HG02571 (cell line): Measurements from ENCODE around the gene FSTL4.

Source experiments
- ATAC-seq: cut with Tn5 transposase; IDR thresholded peaks from one replicate; pipeline ENCODE4 v1.9.1; 2021; ENCODE audit warnings: mild to moderate bottlenecking, moderate library complexity; ENCODE audit not compliant: unreplicated experiment

The FSTL4 gene

DNA sequence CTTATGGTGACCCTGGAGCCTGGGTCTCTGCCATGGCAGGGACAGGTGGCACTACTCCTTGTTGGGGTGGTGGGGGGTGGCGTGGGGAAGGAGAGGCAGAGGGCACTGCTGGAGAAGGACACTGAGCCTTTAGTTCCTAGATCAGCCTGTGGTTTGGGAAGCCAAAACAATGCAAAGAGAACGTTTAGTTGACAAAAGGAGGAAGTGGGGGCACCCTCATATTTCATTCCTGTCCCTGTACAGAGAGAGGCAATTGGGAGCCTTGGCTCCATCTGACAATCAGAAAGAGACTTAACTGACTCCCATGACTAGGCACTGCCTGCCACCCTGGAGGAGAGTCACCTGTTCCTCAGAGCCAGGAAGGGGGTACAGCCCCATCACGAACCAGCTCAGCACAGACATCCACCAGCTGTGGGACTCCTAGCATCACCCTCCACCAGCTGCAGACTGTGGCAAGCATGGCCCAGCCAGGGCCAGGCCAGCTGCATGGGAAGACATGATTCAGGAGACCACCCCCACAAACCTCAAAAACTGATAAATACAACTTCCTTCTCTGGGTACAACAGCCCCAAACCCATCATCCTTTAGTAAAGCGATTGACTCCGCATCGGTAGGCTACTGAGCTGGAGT is 303.1 kb downstream of the FSTL4 start:
- no peak for ATAC-seq

DNA sequence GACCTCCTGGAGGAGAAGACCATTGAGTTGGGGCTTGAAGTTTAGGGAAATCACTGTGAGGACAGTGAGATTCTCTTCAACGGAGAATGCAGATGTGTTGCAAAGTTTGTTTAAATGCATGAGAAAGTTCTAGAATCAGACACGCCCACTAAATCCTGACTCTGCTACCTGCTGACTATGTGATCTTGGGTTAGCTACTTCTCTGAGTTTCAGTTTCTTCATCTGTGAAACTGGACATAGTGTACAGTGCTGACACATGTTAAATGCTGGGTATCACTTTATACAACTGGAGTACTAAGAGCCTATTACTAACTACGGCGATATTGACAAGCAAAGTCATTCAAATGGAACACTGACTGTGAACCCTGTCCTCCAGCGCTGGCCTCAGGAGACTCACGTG is 305.1 kb downstream of the FSTL4 start:
- no peak for ATAC-seq

DNA sequence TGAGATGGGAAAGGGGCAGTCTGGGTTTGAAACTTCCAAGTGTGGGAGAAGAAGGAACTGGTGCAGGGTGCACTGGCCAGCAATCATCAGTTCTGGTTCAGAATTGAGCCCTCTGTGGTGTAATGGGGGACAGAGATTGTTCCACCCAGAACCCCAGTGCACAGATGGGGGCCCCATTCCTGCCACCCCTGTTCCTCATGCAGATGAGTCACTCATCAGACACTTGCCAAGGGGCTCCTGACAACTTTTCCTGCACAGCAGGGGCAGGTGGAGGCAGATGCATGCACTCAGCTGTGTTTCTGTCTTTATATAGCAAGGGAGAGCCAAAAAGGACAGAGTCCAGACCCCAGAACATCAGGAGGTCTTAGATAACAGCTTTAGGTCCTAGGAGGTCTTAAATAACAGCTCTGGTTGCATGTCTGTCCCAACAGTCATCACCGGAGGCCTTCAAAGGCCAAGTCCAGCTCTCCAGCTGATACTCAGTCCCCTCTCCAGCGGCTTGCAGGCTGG is 307.6 kb downstream of the FSTL4 start:
- no peak for ATAC-seq

DNA sequence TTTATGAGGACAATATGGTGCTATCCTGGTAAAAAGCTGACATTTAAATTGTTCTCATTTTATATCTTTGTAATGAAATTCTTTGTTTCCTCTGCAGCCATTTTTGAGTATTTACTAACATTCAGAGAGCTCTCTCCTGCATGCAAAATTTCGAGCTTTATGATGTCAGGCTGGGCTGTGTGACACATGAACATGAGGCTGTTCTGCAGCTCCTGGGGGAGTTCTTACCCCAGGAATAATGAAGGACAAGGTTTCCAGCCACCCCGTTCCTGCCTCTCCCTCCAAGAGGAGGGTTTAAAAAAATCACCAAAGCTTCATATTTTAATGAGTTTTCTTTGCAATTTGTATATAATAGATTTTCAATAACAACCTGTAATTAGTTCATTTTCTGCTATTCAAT is 308.2 kb downstream of the FSTL4 start:
- no peak for ATAC-seq

DNA sequence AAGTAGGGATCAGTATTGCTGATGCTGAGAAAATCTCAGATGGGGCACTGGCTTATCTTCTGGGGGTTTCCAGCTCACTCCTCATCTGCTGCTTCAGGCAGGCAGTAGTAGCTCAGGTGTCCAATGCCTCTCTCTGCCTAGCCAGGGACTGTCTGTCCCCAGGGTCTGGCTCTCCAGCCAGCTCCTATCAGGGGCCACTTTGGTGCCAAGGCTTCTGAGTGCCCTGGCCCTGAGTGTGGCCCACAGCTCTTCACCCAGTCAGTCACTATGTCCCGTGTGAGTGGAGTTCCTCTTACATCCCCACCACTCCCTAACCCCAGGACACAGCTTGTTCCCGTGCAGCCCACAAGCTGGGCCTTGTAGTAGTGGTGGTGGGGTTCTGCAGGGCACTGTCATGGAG is 309.0 kb downstream of the FSTL4 start:
- ATAC-seq: no peak

DNA sequence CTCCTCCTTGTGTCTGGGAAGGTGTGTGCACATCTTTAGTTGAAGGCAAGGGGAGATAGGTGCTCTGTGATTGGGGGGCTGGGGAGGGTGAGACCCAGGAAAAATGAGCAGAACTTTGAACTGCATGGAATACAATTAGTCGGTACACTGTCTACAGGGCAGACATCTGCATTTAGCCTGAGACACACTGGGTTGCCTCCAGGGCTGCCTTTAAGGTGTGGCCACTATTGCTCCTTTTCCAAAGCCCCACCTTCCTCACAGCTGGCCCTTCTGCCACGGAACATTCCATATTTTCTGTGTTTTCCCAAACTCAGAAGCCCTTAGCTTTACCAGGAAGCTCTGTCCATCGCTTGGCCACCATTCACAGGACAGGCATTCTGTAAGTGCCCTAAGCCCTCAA is 312.6 kb downstream of the FSTL4 start:
- no peak for ATAC-seq

DNA sequence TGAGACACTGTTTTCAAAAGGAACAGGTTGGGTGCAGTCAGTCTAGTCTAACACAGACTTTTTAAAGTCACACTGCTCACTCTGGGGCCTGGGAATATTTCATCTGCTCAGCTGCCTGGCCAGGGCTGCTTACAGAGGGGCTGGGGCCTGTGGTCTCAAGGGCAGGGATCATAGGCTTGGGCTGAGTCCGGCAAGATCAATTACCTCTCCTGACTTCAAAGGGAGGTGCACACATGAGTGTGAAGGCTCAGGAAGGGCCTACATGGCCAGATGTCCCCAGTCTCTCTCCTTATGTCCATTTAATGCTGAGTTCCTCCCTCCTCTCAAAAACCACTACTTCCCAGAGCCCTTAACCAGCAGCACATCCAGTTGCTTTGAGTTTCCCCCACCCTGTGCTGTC is 313.3 kb downstream of the FSTL4 start:
- no peak for ATAC-seq

DNA sequence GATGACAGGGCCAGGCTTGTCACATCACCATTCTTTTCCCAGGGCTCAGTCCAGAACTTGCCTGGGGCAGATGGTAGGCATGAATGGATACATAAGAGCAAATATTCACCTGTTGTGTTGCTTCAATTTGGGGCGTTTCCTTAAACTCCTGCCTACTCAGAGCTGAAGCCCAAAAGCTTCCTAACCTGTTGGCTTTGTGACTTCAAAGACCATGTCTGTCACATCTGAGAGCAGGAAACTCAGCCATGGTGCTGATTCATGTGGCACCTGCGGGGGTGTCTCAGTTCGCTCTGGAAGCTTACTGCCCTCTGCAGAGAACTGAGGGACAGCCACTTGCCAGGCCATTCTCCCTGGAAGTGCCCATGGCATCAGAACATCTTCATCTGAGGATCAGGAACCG is 313.9 kb downstream of the FSTL4 start:
- ATAC-seq: no peak

DNA sequence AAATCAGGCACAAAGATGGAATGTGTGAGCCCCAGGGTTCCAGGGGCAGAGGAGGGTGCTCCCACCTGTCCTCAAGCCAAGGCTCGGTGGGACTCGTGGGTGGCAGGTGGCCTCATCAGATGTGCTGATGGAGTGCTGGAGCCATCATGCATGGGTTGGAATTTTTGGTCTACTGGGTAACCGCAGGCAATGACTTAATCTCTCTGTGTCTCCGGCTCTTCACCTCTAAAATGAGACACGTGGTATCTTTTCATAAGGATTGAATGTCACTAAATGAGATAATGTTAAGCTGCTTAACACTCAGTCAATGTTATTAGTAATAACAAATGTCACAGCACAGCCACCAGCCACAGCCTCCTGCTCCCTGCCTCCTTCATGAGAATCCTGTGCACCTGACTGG is 315.0 kb downstream of the FSTL4 start:
- no peak for ATAC-seq

DNA sequence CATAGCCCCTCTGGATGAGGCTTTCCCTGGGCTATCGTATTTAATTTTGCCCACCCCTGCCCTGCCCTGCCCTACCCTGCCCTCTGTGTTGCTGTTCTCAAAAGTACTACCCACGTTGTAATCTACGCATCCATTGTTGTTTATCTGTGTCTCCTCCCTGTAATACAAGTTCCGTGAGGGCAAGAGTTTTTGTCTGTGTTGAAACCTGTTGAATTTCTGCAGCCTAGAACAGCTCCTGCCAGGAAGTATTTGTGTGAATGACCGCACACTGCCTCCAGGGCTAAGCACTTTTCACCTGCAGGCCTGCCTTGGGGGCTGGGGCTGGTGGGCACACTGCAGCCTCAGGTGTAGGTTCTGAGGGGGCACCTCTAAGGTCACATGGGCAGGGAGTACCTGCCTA is 315.7 kb downstream of the FSTL4 start:
- no peak for ATAC-seq

DNA sequence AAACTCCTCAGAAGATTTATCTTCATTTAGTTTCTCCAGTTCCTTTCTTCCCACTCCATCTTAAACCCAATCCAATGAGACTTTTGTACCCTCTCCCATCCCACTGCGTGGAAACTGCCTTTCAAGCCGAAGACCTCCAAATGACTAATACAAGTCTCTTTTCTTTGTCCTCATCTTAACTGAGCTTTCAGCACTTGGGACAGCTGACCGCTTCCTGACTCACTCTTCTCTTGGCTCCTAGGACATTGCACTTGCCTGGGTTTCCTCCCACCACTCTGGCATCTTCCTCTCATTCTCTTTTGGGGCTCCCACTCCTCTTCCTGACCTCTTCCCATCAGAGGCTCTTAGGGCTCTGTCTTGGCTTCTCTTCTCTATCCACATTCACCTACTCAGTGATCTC is 316.8 kb downstream of the FSTL4 start:
- ATAC-seq: no peak

DNA sequence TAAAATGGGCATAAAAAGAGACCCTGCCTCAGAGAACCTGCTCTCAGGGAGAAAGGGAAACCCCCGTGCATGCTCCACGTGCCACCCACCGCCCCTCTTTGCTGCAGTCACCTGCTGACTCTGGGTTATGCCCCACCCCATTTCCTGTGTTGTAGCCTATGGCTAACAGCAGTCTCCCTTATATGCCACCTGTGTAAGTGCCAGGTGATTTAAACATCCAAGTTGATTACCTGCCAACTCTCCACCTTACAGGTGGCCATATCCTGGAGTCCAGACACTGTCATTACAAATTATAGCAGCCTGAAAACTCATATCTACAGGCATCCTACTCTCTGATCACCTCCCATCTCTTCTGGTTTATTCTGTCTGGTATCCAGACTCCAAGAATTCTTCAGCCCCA is 318.0 kb downstream of the FSTL4 start:
- no peak for ATAC-seq

DNA sequence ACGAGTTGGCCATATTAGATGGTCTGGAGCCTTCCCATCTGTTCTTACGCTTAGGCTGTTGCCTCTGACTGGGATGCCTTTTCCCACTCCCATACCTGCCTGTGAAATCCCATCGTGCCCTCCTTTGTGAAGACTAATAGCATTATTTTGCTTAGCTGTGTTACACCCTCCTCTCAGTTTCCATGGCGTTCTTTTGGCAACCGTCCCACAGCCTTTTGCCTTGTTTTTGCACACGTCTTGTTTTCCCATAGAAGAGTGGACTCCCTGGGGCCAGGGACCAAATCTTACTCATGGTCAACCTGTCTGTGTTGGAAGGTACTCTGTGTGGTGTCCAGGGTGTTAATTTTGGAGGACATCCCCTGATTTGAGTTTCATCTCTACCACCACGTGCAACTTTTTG is 318.4 kb downstream of the FSTL4 start:
- ATAC-seq: no peak

DNA sequence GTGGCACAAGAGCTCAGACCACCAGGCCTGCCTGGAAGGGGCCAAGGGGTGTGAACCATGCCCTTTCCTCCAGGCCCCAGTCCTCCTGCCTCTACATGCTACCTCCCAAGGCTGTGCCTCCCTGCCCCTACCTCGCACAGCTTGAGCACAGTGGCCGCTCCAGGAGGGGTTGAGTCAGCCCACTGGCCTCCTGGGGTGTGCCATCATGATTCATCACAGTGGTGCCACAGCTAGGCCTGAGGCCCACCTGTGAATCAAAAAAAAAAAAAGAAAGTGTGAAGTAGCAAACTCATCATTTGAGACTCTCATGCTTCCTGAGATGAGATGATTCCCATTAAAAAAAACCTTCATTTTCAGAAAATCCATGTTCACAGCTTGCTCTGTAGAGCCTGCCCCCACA is 320.0 kb downstream of the FSTL4 start:
- ATAC-seq: no peak

DNA sequence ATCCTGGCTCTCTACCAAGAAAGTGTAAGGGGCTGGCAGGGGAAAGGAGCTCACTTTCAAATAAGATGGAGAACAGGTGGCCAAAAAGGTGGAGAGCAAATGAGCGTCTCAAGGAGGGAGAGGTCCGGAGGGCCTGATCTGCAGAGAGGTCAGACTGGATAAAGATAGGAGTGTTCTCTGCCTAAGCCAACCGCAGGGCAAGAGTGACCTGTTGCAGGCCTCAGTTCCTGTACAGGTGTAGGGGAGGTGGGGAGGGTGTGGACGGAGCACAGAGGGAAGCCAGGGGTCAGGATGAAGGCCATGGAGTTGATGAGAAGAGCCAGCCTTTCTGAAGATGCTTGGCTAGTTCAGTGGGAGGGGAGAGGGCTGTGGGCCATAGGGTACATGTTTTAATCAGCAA is 320.8 kb downstream of the FSTL4 start:
- ATAC-seq: no peak

DNA sequence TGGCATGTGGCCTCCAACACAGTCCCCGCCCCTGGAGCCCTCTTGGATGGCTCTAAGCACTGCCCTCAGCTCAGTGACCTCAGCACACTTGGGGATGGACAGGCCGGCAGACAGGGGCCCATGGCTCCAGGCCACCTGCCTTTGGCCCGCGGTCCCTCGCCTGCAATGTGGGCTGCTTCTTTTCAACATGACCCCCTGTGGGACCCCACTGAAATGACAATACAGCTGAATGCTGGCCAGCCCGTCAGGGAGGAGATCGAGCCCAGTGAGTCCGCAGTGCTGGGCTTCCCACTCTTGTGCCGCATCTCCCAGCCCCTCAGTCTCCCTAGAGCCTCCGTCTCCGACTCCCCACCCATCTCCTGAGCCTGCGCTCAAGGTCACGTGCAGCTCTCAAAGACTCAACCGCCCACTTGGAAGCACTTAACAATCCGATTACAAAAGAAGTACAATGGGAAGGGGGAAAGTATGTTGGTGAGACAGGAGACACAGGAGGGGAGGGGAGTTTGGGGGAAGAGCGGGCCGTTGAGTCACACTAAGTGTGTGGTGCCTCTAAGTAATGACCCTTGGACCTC is 321.6 kb downstream of the FSTL4 start:
- ATAC-seq: no peak

DNA sequence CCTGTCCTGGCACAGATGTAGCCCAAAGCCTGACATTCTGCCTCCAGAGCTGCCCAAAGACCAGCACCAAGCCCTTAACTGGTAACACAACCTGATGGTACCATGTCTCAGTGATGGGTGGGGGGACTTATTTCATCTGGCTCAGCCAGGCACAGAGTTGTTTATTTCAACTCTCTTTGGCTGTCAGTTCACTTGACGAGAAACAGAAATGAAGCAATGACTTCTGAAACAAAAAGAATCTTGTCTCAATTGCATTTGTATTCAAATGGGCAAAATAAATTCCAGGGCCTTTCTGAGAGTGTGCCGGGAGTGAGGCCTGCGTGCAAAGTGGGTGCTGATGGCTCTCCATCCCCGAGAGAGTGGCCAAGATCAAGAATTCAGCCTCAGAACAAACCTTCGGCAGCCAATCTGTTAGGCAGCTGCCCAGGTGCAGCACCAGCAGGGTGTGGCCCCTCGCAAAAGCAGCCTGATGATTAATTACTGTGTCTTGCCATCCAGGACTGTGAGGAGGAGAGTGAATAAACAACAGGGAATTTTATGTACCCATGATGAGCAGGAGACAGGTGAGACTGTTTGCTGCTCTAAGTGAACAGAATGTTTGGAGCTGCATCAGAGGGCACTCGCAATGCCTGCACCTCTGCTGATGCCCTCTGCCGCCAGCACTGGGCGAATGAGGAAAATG is 322.5 kb downstream of the FSTL4 start:
- ATAC-seq: no peak

DNA sequence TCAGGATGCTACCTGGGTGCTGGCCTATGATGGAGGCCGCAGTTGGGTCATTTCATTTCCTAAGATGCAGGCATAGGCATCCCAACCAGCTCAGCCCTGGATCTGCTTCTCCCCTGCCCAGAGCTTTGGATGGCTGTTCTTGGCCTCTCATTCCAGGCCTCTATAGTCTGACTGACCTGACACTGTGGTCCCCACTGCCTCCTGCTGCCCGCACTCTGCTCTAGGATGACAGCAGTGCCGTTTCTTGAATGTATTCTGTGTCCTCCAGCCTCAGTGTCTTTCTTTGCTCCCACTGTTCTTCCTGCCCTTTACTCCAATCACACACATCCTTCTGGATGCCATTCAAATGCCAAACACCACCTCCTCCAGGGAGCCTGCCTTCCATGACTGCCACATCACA is 324.8 kb downstream of the FSTL4 start:
- no peak for ATAC-seq

DNA sequence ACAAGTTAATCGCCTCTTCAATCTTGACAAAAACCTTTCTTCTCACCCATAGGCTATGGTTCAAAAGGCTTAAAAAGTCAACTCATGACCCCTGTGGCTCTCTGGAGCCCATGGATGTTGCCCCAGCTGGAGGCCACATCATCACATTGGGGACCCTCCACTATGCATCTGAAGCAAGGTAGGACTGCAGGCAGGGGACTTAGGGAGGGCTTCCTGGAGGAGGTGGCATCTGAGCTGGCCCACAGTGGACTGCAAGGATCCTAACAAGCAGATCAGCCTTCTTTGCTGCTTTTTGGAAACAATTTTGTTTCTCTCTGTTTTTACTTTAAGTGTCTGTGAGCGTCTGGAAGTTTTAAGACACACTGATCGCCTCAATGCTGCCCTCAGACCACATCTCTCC is 325.9 kb downstream of the FSTL4 start:
- no peak for ATAC-seq

DNA sequence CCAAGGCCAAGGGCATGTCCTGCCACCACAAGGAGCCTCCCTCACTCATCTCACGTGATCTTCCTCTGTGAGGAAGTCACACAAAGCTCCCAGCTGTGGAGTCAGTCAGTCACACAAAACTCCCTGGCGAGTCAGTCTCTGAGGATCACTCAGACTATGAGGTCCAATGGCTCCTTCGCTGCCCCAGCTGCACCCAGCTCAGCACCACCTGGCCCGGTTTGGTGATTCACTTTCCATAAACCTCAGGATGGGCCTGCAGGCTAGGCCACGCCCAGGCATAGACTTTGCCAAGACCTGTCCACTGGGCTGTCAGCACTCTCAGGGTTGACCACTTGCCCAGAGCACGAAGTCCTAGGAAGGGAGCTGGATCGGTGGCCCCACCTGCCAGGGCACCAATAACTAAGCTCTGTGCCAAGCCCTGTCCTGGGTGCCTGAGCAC is 326.7 kb downstream of the FSTL4 start:
- ATAC-seq: no peak

DNA sequence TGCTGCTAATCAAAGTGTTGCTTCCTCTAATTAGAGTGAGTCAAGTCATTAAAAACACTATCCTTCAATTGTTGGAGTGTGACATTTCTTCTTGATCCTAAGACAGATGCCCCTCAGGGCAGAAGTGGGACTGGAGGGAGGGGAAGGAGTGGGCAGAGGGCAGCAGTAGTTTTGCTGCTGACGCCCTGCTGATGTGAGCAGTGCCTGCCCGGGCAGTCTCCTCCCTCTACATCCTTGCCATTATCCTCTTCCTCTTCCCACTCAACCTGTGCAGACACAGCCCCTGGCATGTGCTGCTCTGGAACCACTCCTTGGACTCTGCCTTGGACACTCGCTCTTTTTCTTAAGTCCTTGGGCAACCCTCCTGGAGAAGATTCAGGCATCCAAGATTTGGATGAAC is 328.0 kb downstream of the FSTL4 start:
- no peak for ATAC-seq

DNA sequence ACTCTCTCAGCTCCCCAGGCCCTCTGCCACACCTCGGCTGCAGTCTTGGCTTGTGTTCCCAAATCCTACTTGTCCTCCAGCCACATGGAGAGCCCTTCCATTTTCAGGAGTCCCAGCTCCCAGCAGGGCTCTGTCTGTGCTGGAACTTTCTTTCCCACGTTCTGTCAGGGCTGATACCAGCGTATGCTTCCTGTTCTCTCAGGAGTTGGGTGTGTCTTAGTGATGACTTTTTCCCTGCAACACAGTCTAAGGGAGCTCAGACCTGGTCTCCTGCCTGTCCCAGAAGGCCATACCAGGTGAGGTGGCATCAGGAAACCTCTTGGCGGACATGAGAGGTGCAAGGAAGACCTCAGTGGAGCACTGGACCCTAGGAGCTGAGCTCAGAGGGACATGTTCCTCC is 334.0 kb downstream of the FSTL4 start:
- ATAC-seq: no peak
